GM12878 (cell line): ENCODE results near the gene KIAA0825.

Experiments used
- ATF7 ChIP-seq: fragments of 450-650 bp; IDR thresholded peaks from 2 replicates; pipeline ENCODE4 v1.6.1; 2016; ENCODE audit warnings: low read depth, mild to moderate bottlenecking
- CHD1 ChIP-seq: IDR thresholded peaks from 2 replicates; pipeline ENCODE4 v1.6.1; 2012; ENCODE audit warnings: low read depth, low read length, improper control_type of control experiment
- CTCF ChIP-seq, 3 experiments: IDR thresholded peaks in 2 of 3; conservative IDR thresholded peaks in 1 of 3; 2 replicates each; pipeline ENCODE4 v1.5.1; 2011; ENCODE audit warnings: low read depth in 3 of 3, low read length in 3 of 3, mild to moderate bottlenecking in 3 of 3, control low read depth in 2 of 3, moderate library complexity in 2 of 3, inconsistent platforms in 1 of 3, mixed read lengths in 1 of 3; ENCODE audit not compliant: control insufficient read depth in 2 of 3, insufficient read depth in 1 of 3; ENCODE audit errors: extremely low read depth in 1 of 3
- DPF2 ChIP-seq: fragments of 450-650 bp; IDR thresholded peaks from 2 replicates; pipeline ENCODE4 v1.6.1; 2017; ENCODE audit warnings: mild to moderate bottlenecking
- EP300 ChIP-seq, 2 experiments: fragments of 150-350 bp in 1 of 2; IDR thresholded peaks; 2 replicates each; pipeline ENCODE4 v1.6.1; 2011 to 2012; ENCODE audit warnings: low read depth in 2 of 2, low read length in 2 of 2, borderline replicate concordance in 1 of 2, improper control_type of control experiment in 1 of 2, inconsistent platforms in 1 of 2; ENCODE audit not compliant: control insufficient read depth in 1 of 2
- HDAC2 ChIP-seq: fragments of 200-600 bp; sonication (generic); IDR thresholded peaks from 2 replicates; pipeline ENCODE4 v1.6.1; 2017
- JUND ChIP-seq: IDR thresholded peaks from 2 replicates; pipeline ENCODE4 v1.6.1; 2012; ENCODE audit warnings: low read depth, mild to moderate bottlenecking, low read length, improper control_type of control experiment, moderate library complexity
- MAX ChIP-seq: IDR thresholded peaks from 2 replicates; pipeline ENCODE4 v1.6.1; 2012; ENCODE audit warnings: low read depth, low read length, improper control_type of control experiment
- MTA3 ChIP-seq: IDR thresholded peaks from 2 replicates; pipeline ENCODE4 v1.6.1; 2012; ENCODE audit warnings: low read length, inconsistent platforms, borderline replicate concordance
- NR2C2 ChIP-seq: IDR thresholded peaks from 2 replicates; pipeline ENCODE4 v1.6.1; 2011; ENCODE audit warnings: borderline replicate concordance, low read depth; ENCODE audit not compliant: control insufficient read depth, insufficient read length
- POLR2A ChIP-seq: IDR thresholded peaks from 2 replicates; pipeline ENCODE4 v1.6.1; 2011; ENCODE audit warnings: low read depth, mild to moderate bottlenecking, low read length
- POU2F2 ChIP-seq: IDR thresholded peaks from 3 replicates; pipeline ENCODE4 v1.6.1; 2011; ENCODE audit warnings: low read depth, mild to moderate bottlenecking, low read length, borderline replicate concordance

DNA sequence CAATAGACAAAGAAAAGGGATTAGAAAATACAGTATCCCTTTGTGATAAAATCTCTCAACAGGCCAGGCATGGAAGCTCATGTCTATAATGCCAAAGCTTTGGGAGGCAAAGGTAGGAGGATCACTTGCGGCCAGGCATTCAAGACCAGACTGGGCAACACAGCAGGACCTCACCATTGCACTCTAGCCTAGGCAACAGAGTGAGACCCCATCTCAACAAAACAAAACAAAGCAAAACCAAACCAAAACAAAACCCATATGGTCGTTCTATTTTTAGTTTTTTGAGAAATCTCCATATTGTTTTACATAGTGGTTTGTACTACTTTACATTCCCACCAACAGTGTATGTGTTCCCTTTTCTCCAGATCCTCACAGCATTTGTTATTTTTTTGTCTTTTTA, 193.0 kb downstream of the KIAA0825 start:
- TF ChIP-seq CTCF (IDR thresholded peaks at IDR 0.05 in 2 of 3, conservative IDR thresholded peaks at IDR 0.05 in 1 of 3; ENCODE audit: control insufficient read depth in 2 of 3, extremely low read depth in 1 of 3, insufficient read depth in 1 of 3, low read depth in 3 of 3, low read length in 3 of 3) (no peak), MAX (no peak), ATF7 (no peak), EP300 (IDR thresholded peaks at IDR 0.05; ENCODE audit: borderline replicate concordance in 1 of 2, control insufficient read depth in 1 of 2, low read depth in 2 of 2, low read length in 2 of 2) (no peak), POLR2A (no peak), DPF2 (no peak), MTA3 (no peak), CHD1 (no peak), NR2C2 (no peak), HDAC2 (no peak), JUND (no peak), POU2F2 (no peak)
